Activated naive CD4-positive, alpha-beta T cell (primary cell): ENCODE results near the gene C19orf25.
A peak's percentile ranks its signal among the peaks of the same experiment; 100 is the strongest.

Experiments
- DNase-seq, 4 experiments: peaks; one replicate each; lab custom pipeline; 2025; lab: John Stamatoyannopoulos, UW

C19orf25 gene

GRCh38 chr19:1496714-1497577 lies 17.9 kb upstream of the C19orf25 start:
- no peak for DNase-seq

GRCh38 chr19:1495799-1496713 lies 17.0 kb upstream of the C19orf25 start:
- DNase-seq = no peak

DNA sequence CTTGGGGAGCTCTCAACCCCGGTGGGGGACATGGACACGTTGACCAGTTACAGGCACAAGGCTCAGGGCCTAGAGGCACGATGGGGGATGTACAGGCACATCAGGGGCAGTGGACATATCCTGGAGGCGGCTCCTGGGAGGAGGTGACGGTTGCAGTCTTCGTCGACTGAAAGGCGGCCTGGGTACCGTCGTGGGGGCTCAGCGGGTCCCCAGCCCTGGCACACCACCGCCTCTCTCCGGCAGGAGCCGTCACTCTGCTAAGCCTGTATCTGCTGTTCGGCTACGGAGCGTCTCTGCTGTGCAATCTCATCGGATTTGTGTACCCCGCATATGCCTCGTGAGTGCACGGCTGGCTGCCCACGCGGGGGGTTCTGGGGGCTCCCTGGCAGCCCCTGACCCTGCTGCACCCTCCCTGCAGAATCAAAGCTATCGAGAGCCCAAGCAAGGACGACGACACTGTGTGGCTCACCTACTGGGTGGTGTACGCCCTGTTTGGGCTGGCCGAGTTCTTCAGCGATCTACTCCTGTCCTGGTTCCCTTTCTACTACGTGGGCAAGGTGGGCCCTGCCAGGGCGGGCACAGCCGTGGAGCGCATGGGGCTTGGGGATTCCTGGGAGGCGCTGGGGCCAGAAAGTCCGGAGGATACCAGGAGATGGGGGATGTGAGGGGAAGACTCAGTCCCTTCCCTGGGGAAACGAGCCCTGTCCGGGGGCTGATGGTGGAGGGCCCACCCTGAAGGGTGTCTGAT lies 16.2 kb upstream of the C19orf25 start:
- DNase-seq = no peak

GRCh38 chr19:1494115-1494815 lies 15.2 kb upstream of the C19orf25 start:
- DNase-seq = no peak

- no peak for DNase-seq
These were observed 13.5 kb upstream of the C19orf25 start for GRCh38 chr19:1492474-1493006.

DNA sequence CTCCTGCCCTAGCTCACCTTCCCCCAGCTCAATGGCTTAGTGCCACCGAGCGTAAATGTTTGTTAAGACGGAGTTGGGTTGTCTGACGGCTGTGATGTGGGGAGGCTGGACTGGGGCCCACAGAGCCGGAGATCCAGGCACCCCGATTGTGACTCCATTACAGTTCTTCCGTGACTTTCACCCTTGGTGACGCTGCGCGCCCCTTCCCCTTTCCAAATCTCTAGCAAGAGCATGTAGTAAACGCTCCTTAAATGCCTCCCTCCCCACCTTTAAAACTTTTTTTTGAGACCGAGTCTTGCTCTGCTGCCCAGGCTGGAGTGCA lies 12.8 kb upstream of the C19orf25 start:
- no peak for DNase-seq

- DNase-seq = no peak
These were observed 12.3 kb upstream of the C19orf25 start, which contains the start of gene REEP6 for GRCh38 chr19:1491114-1491848. Gene REEP6, plus strand, starts transcription at chr19:1491181. Its CDS starts 89 bp downstream, at chr19:1491270.

- peak; percentile 89 to 97 (median 93) for DNase-seq
These were observed 11.5 kb upstream of the C19orf25 start, which contains the start of gene PCSK4 for GRCh38 chr19:1490311-1491113. Gene PCSK4, minus strand, starts transcription at chr19:1490350. Its CDS starts 4 bp downstream, at chr19:1490346.

DNA sequence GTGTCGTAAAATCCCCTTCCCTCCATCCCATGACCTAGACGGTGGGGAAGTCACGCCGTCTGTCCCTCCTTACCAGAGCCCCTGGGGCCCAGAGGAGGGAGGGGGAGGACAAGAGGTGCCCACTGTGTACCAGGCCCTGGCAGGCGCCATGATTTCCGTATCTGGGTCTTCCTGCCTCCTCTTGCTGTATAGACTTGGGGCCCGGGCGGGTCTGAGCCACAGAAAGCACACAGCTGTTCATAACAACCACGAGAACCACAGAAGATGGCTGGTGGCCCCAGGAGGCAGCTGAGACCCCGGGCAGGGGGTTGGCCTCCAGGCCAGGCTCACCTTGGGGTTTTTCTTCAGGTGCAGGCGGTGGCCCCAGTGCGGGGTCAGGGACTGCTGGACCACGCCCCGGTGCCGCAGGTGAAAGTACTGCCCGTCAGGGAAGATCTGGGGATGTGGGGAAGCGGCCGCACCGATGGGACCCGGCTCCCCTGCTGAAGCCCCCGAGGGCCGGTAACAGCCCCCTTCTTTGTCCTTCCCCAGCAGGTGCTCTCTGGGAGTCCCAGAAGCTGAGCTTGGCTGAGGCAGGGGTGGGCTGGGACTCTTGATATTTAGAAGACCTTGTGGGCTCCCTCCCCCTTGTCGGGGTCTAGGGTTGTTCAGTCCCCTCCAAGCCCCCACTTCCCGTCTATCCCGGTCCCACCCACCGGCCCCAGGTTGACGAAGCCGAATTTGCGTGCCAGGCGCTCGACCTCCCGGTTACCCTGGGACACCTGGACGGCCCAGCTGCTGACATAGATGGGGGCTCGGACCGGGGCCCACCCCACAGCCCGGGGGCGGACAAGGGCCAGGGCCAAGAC lies 10.7 kb upstream of the C19orf25 start:
- DNase-seq = no peak

GRCh38 chr19:1488282-1488601 lies 9.2 kb upstream of the C19orf25 start:
- no peak for DNase-seq

DNA sequence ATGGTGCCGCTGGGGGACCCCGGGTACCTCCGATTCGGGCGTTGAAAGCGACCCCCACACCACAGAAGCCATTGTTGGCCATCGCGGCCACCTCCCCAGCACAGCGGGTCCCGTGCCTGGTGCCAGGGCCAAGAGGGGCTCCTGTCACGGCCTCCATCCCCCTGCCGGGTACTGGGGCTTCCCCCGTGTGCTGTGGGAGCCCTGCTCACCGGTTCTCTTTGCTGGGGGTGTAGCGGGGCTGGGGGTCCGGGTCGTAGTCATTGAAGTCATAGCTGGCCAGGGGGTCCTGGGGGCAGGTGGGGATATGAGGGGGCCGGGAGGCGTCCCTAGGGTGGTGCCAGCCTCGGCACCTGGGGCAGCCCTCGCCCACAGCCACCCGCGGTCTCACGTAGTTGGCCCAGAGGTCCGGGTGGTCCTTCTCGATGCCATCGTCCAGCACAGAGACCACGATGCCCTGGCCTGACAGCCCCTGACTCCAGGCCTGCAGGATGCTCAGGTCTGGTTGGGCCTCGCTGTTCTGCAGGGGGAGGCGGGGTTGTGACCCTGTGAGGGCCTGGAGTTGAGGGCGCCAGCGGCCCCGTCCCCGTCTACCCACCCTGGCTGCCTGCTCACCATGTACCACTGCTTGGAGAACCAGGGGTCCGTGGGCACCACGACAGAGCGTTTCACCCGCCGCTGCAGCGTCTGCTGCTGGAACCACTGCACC lies 8.7 kb upstream of the C19orf25 start:
- DNase-seq = no peak

GRCh38 chr19:1486720-1487575 lies 7.9 kb upstream of the C19orf25 start:
- DNase-seq = no peak

DNA sequence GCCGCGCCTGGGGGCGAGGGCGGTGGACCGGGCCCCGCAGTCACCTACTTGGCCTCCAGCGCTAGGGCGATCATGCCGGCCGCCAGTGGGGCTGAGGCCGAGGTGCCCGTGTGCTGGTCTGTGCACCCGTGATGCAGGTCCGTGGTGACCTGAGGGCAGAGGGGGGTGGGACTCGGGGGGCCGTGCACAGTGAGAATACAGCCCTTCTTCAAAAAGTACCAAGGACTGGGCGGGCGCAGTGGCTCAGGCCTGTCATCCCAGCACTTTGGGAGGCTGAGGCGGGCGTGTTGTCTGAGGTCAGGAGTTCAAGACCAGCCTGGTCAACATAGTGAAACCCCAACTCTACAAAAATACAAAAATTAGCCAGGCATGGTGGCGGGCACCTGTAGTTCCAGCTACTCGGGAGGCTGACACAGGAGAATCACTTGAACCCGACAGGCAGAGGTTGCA lies 5.0 kb upstream of the C19orf25 start:
- no peak for DNase-seq

- DNase-seq = no peak
These were observed 4.3 kb upstream of the C19orf25 start for GRCh38 chr19:1483131-1483978.

GRCh38 chr19:1482361-1483130 lies 3.5 kb upstream of the C19orf25 start:
- no peak for DNase-seq
